ENCODE data around the gene MGME1.

The MGME1 gene

DNA sequence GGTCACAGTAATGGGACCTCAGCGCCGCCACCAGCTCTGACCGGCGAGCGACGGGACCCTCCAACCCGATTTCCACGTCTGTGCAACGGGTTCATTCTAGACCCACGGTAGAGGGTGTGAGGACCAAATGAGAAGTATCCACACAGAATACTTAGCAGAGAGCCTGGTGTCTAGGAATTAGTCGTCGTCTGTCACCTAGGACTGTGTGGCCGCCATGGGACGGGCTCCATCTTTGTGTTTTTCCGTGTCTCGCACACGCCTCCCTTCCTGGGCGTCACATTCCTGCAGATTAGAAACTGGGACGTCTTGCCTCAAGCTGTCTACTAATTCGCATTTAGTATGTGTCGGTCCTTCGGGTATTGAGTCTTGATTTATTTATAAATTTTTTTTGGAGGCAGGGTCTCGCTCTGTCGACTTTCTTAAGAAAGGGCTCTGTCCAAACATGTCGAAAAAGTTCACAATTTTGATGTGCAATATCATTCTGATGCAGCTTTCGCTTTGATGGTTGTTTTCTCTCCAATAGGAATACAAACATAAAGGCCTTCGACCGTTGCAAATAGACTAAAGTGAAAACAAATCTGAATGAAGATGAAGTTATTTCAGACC lies 563 bp downstream of the MGME1 start:
- peak; percentile 42; the same call in 1 of the 2 replicates for TF ChIP-seq SIN3A (IDR thresholded peaks at IDR 0.05; ENCODE audit: borderline replicate concordance, insufficient read depth, low read length)
- no peak for TF ChIP-seq REST (IDR thresholded peaks at IDR 0.05; ENCODE audit: insufficient read depth in 1 of 2, low read depth in 2 of 2, low read length in 2 of 2)
- no peak for TF ChIP-seq TAF1 (IDR thresholded peaks at IDR 0.05; ENCODE audit: borderline replicate concordance, insufficient read depth, low read length)

GRCh38 chr20:17969884-17970409 lies 1.1 kb downstream of the MGME1 start:
- TF ChIP-seq SIN3A (IDR thresholded peaks at IDR 0.05; ENCODE audit: borderline replicate concordance, insufficient read depth, low read length), result no peak
- peak; percentile 52; the same call in 1 of the 2 replicates for TF ChIP-seq TAF1 (IDR thresholded peaks at IDR 0.05; ENCODE audit: borderline replicate concordance, insufficient read depth, low read length)

DNA sequence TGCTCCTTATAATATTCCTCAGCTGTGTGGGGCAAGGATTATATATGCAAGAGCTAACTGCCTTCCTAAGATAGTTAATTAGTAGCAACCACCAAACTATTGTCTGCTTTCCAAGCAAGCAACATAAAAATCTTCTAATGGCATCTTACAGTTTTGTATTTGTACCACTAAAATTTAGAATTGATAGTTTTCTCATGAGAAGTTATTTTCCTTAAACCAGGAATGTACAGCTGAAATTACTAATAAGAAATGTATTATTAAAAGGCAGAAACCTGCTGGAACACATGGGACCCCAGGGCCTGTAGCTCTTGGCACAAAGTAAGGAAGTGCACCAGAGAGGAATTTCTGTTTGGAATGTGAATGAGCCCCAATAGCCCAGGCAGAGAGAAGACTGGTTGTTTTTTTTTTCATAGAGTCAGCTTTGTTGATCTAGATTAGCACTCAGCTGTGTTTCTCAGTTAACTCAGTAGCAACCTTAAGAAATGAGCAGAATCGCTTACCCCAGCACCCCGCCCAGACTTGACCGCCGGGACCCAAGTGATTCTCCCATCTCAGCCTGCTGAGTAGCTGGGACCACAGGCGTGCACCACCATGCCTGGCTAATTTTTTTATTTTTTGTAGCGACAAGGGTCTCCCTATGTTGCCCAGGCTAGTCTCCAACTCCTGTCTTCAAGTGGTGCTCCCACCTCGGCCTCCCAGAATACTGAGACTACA lies 2.6 kb downstream of the MGME1 start:
- TF ChIP-seq TAF1 (IDR thresholded peaks at IDR 0.05; ENCODE audit: borderline replicate concordance, insufficient read depth, low read length) (no peak), FOXP2 (optimal IDR thresholded peaks at IDR 0.05; ENCODE audit: borderline replicate concordance, extremely low read depth, extremely low read length, insufficient read depth) (no peak), SIN3A (IDR thresholded peaks at IDR 0.05; ENCODE audit: borderline replicate concordance, insufficient read depth, low read length) (no peak), POLR2AphosphoS5 (IDR thresholded peaks at IDR 0.05; ENCODE audit: low read depth, low read length) (no peak), REST (IDR thresholded peaks at IDR 0.05; ENCODE audit: insufficient read depth in 1 of 2, low read depth in 2 of 2, low read length in 2 of 2) (no peak)

DNA sequence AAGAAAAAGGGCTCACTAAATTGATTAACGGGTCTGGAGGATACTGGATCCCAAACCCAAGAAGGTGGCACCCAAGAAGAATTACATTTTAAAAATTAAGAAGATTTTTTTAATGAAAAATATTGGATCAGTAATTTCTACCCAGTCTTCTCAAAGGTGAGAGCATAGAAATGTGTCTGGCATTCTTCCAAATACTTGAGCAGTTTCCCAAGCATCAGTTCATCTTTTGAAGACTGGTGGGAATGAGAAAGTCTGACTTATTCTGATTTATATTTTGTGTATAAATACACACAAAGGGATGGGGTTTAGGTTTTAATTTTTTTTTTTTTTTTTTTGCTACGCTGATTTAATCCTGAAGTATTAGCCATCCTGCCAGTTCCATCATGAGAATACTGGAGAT lies 3.3 kb downstream of the MGME1 start:
- no peak for TF ChIP-seq TAF1 (IDR thresholded peaks at IDR 0.05; ENCODE audit: borderline replicate concordance, insufficient read depth, low read length)
- no peak for TF ChIP-seq FOXP2 (optimal IDR thresholded peaks at IDR 0.05; ENCODE audit: borderline replicate concordance, extremely low read depth, extremely low read length, insufficient read depth)
- TF ChIP-seq REST (IDR thresholded peaks at IDR 0.05; ENCODE audit: insufficient read depth in 1 of 2, low read depth in 2 of 2, low read length in 2 of 2), result no peak
- TF ChIP-seq POLR2AphosphoS5 (IDR thresholded peaks at IDR 0.05; ENCODE audit: low read depth, low read length), result no peak
- TF ChIP-seq SIN3A (IDR thresholded peaks at IDR 0.05; ENCODE audit: borderline replicate concordance, insufficient read depth, low read length), result no peak

DNA sequence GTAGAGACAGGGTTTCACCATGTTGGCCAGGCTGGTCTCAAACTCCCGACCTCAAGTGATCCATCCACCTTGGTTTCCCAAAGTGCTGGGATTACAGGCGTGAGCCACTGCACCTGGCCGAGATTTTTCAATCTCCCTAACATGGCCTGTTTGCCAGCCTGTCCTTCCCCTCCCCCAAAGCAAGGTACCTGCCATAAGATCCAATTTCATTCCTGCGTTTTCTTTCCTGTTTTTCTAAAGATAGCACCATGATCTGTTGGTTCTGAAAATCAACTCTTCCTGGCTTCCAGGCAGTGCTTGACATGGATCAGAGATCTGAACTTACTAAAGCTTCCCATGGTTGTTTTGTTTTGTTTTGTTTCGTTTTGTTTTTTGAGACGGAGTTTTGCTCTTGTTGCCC lies 7.5 kb downstream of the MGME1 start:
- TF ChIP-seq TAF1 (IDR thresholded peaks at IDR 0.05; ENCODE audit: borderline replicate concordance, insufficient read depth, low read length) (no peak), POLR2AphosphoS5 (IDR thresholded peaks at IDR 0.05; ENCODE audit: low read depth, low read length) (no peak), FOXP2 (optimal IDR thresholded peaks at IDR 0.05; ENCODE audit: borderline replicate concordance, extremely low read depth, extremely low read length, insufficient read depth) (no peak), REST (IDR thresholded peaks at IDR 0.05; ENCODE audit: insufficient read depth in 1 of 2, low read depth in 2 of 2, low read length in 2 of 2) (no peak), SIN3A (IDR thresholded peaks at IDR 0.05; ENCODE audit: borderline replicate concordance, insufficient read depth, low read length) (no peak)

All from PFSK-1 (cell line).